ENCODE measurements around the gene SUGCT. TPM values are rescaled to one million over a fixed set of nuclear protein-coding genes. Genes with fewer than 3 reads are reported as not detected.

SUGCT gene
- total RNA-seq, 1 donor from 2014 or later = 11.9 TPM

DNA sequence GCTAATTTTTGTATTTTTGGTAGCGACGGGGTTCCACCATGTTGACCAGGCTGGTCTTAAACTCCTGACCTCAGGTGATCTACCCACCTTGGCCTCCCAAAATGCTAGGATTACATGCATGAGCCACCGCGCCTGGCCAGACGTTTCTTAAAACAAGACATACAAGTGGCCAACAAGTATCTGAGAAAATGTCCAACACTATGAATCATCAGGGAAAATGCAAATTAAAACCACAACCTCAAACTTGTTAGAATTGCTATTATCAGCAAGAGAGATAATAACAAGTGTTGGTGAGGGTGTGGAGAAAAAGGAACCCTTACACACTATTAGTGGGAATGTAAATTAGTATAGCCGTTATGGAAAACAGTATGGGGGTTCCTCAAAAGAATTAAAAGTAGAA lies 148.6 kb downstream of the SUGCT start:
- DNase-seq (ENCODE audit: extremely low spot score, unreplicated experiment) = no peak
- H3K27ac Mint-ChIP-seq (ENCODE audit: unreplicated experiment) = no peak overlapping the region
- H3K36me3 Mint-ChIP-seq (ENCODE audit: unreplicated experiment) = peaks cover 4% of the 10 kb centered on the region
- no peaks in the 10 kb centered on the region for H3K4me1 Mint-ChIP-seq (ENCODE audit: unreplicated experiment)
- no peaks in the 10 kb centered on the region for H3K27me3 Mint-ChIP-seq (ENCODE audit: unreplicated experiment)
- H3K9me3 Mint-ChIP-seq (ENCODE audit: unreplicated experiment) = no peaks in the 10 kb centered on the region
- TF ChIP-seq, protein P1, sequence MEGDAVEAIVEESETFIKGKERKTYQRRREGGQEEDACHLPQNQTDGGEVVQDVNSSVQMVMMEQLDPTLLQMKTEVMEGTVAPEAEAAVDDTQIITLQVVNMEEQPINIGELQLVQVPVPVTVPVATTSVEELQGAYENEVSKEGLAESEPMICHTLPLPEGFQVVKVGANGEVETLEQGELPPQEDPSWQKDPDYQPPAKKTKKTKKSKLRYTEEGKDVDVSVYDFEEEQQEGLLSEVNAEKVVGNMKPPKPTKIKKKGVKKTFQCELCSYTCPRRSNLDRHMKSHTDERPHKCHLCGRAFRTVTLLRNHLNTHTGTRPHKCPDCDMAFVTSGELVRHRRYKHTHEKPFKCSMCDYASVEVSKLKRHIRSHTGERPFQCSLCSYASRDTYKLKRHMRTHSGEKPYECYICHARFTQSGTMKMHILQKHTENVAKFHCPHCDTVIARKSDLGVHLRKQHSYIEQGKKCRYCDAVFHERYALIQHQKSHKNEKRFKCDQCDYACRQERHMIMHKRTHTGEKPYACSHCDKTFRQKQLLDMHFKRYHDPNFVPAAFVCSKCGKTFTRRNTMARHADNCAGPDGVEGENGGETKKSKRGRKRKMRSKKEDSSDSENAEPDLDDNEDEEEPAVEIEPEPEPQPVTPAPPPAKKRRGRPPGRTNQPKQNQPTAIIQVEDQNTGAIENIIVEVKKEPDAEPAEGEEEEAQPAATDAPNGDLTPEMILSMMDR (IDR thresholded peaks at IDR 0.05) = no peak
- H3K4me3 Mint-ChIP-seq (ENCODE audit: unreplicated experiment) = no peak overlapping the region

DNA sequence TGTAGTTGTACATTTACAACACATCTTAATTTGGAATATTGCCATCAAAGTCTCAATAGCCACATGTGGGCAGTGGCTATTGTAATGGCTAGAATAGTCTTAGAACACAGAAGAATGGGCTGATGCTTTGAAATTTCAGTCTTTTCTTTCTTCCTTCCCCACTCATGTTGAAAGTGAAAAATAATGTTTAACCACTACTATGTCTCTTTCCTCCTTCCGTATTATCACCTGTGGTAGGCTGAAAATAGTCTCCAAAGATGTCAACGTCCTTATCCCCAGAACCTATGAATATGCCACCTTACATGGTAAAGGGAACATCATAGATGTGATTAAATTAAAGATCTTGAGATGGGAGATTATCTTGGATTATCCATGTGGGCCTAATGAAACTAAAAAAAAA lies 154.0 kb downstream of the SUGCT start:
- no peaks in the 10 kb centered on the region for H3K9me3 Mint-ChIP-seq (ENCODE audit: unreplicated experiment)
- H3K27me3 Mint-ChIP-seq (ENCODE audit: unreplicated experiment) = no peaks in the 10 kb centered on the region
- DNase-seq (ENCODE audit: extremely low spot score, unreplicated experiment) = no peak
- no peak overlapping the region for H3K27ac Mint-ChIP-seq (ENCODE audit: unreplicated experiment)
- no peak overlapping the region for H3K4me3 Mint-ChIP-seq (ENCODE audit: unreplicated experiment)
- H3K36me3 Mint-ChIP-seq (ENCODE audit: unreplicated experiment) = no peaks in the 10 kb centered on the region
- no peaks in the 10 kb centered on the region for H3K4me1 Mint-ChIP-seq (ENCODE audit: unreplicated experiment)
- TF ChIP-seq, protein P1 (IDR thresholded peaks at IDR 0.05) = no peak

DNA sequence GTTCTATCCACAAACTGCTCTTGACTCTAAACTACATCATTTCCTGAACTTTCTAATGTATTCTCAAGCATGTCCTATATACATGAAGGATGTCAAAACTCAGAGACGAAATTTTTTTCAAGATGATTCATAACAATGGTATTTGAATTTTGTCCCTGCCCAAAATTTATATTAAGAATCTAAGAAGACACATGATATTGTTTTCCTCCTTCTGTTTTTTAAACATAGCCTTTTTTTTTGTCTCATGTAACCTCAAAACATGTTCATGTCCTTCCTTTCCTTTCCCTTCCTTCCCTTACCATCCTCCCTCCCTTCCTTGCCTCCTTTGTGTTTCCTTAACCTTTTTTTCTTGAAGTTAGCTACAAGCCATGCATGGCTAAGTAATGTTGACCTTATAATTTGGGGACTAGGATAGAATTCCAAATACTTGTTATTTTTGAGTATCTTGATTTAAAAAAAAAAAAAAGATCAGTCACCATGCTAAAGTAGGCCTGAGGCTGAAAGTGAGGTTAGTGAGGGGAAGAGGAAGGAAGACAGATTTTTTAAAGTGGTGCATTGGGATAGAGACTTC lies 163.0 kb downstream of the SUGCT start:
- H3K36me3 Mint-ChIP-seq (ENCODE audit: unreplicated experiment) = peaks cover 2% of the 10 kb centered on the region
- TF ChIP-seq, protein P1 (IDR thresholded peaks at IDR 0.05) = no peak
- H3K4me1 Mint-ChIP-seq (ENCODE audit: unreplicated experiment) = peaks cover 60% of the 10 kb centered on the region
- no peaks in the 10 kb centered on the region for H3K27me3 Mint-ChIP-seq (ENCODE audit: unreplicated experiment)
- no peak overlapping the region for H3K4me3 Mint-ChIP-seq (ENCODE audit: unreplicated experiment)
- peaks cover 3% of the 10 kb centered on the region for H3K9me3 Mint-ChIP-seq (ENCODE audit: unreplicated experiment)
- DNase-seq (ENCODE audit: extremely low spot score, unreplicated experiment) = no peak
- peak overlapping the region; percentile 92 for H3K27ac Mint-ChIP-seq (ENCODE audit: unreplicated experiment)

DNA sequence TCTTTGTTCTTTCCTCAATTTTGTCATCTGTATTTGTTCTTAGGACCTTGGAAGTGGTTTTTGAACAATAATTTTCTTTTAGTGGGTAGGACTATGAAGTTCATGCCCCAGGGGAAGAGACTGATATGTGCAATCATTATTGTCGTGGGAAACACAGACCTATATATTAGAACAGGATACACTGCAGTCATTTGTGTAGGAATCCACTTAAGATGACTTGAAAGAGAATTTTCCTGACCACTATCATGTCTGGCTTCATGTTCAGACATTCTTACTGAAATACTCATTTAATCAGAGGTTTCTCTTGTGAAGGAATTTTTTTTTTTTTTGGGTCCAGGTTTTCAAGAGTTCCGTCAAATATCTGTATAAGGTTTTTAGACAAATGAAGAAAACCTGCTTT lies 163.6 kb downstream of the SUGCT start:
- H3K4me1 Mint-ChIP-seq (ENCODE audit: unreplicated experiment) = peaks cover 62% of the 10 kb centered on the region
- TF ChIP-seq, protein P1 (IDR thresholded peaks at IDR 0.05) = no peak
- H3K36me3 Mint-ChIP-seq (ENCODE audit: unreplicated experiment) = peaks cover 2% of the 10 kb centered on the region
- no peak for DNase-seq (ENCODE audit: extremely low spot score, unreplicated experiment)
- H3K27ac Mint-ChIP-seq (ENCODE audit: unreplicated experiment) = peak overlapping the region; percentile 92
- peak overlapping the region; percentile 1 for H3K4me3 Mint-ChIP-seq (ENCODE audit: unreplicated experiment)
- peaks cover 3% of the 10 kb centered on the region for H3K9me3 Mint-ChIP-seq (ENCODE audit: unreplicated experiment)
- no peaks in the 10 kb centered on the region for H3K27me3 Mint-ChIP-seq (ENCODE audit: unreplicated experiment)

DNA sequence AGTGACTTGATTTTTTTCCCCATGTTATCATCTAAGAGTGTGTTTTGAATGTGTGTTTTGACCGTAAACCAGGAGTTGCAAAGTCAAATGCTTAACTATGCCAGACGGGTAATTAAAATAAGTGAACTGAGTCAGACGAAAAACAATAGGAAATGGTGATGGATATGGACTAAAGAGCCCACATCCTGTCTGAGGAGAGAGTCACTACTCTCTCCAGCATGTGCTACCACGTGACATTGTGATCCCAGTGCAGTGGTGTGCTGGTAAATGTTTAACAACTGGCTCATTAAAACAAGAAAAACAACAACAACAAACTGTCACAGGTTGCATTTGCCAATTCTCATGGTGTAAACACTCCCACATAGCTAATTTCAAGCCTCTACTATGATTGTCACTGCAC lies 164.3 kb downstream of the SUGCT start:
- H3K36me3 Mint-ChIP-seq (ENCODE audit: unreplicated experiment) = peaks cover 2% of the 10 kb centered on the region
- no peak overlapping the region for H3K4me3 Mint-ChIP-seq (ENCODE audit: unreplicated experiment)
- TF ChIP-seq, protein P1 (IDR thresholded peaks at IDR 0.05) = no peak
- H3K27me3 Mint-ChIP-seq (ENCODE audit: unreplicated experiment) = no peaks in the 10 kb centered on the region
- H3K9me3 Mint-ChIP-seq (ENCODE audit: unreplicated experiment) = peaks cover 3% of the 10 kb centered on the region
- H3K4me1 Mint-ChIP-seq (ENCODE audit: unreplicated experiment) = peaks cover 67% of the 10 kb centered on the region
- H3K27ac Mint-ChIP-seq (ENCODE audit: unreplicated experiment) = peak overlapping the region; percentile 64
- no peak for DNase-seq (ENCODE audit: extremely low spot score, unreplicated experiment)

Data from osteocyte (in vitro differentiated cells).